CD4-positive, alpha-beta T cell treated with Interleukin-17A for 4 hours (primary cell): ENCODE results near the gene UGT1A7.
"Not testable (repeated sequence)": the region's sequence is repeated elsewhere in the genome, so short reads cannot be mapped to it uniquely, and the experiment has no call there.

ENCODE experiments used
- DNase-seq: peaks from one replicate; pipeline ENCODE4 v3.0.0-alpha.2; 2020; ENCODE audit warnings: mixed read lengths

Gene UGT1A7

DNA sequence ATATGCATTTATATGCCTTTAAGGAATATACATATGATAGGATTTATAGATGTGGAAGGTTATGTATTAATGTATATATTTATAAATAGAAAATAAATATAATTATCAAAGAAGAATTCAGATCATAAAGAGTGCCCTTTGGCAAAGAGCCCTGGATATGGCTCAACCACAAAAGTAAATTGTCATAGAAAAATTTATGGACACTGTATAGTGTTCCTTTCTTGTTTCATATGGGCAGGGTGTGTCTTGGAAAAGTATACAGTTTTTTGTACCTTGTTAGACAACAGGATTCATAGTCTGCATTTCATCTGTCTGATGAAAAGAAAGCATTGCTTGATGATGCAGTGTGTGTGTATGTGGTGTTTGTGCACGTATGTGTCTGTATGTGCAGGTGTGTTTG is 2.9 kb downstream of the UGT1A7 start:
- no peak for DNase-seq

DNA sequence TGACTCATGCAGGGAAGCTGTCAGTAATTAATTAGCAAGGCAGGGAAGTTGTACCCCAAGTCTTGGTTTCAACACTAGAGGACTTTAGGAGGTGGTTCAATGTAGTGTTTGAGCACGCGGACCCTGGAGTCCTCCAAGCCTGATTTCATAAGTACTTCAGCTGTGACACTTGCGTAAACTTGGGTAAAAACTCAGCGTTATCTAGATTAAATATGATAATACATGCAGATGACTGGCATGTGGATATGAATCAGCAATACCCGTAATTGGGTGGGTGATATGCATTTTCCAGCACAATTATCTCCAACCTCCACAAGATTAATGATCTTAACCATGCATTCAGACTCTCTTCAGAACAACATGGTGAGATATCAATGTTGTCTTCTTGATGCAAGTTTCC is 5.2 kb downstream of the UGT1A7 start:
- no peak for DNase-seq

DNA sequence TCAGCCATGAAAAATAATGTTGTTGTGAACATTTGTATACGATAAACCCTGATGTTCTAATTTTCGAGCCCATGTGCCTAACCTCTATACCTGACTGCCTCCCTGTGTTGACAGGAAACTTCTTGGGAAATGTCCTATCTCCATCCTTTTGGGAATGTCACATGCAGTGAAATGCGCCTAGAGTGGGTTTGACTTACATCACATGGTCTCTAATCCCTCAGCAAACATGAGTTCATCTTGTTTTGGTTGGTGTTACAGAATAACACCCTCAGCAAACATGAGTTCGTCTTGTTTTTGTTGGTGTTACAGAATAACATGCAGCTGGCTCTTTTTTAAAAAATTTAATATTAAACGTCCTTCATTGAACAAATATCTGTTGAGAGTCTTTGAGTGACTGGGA is 6.6 kb downstream of the UGT1A7 start:
- no peak for DNase-seq

DNA sequence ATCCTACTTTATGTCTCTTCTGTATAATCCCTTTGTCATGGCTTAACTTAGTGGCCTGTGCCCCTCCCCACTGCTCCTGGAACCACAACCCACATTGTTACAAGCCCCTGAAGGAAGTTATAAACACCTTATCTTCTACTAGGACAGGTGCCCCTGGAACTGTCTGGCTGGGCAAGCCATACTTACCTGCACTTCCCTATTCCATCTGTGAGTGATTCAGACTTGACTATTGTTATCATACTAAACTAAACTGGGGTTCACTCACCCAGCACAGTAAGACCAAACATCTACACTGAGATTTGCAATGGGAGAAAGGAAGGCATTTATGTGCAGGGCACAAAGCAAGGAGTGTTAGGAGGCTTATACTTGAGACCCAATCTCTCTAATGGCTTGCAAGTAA is 7.3 kb downstream of the UGT1A7 start:
- DNase-seq, result no peak

DNA sequence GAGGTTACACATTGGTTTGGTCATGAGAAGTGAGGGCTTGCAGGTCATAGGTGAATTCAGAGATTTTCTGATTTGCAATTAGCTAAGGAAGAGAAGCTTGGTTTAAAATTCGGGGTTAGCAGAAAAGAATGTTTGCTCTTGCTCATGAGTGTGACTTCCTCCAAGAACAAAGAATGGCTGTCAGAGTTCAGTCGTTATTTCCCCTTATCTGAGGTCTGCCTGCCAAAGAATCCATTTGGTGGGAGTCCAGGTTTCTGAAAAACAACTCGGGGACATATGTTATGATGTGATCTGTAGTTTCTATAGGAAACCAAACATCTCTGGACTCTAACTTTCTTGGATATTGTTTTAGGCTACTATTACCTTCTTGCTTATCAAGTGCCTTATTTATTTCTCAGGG is 7.8 kb downstream of the UGT1A7 start:
- no peak for DNase-seq

DNA sequence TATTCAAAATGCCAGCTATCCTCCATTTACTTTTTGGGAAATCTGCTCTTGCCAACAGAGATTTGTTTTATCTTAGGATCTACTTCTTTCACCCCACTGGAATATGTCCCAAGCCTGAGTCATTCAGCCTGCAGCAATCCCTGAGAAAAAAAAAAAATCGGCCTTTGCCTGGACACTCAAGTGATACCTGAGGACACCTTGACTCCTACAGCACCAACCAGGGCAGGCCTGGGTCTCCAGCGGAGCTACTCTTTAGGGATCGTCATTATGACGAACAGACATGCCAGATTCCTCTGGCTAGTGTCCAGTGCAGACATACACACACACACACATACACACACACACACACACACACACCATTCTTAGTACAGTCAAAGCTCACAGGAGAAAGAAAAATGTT is 8.7 kb downstream of the UGT1A7 start:
- DNase-seq, result no peak

DNA sequence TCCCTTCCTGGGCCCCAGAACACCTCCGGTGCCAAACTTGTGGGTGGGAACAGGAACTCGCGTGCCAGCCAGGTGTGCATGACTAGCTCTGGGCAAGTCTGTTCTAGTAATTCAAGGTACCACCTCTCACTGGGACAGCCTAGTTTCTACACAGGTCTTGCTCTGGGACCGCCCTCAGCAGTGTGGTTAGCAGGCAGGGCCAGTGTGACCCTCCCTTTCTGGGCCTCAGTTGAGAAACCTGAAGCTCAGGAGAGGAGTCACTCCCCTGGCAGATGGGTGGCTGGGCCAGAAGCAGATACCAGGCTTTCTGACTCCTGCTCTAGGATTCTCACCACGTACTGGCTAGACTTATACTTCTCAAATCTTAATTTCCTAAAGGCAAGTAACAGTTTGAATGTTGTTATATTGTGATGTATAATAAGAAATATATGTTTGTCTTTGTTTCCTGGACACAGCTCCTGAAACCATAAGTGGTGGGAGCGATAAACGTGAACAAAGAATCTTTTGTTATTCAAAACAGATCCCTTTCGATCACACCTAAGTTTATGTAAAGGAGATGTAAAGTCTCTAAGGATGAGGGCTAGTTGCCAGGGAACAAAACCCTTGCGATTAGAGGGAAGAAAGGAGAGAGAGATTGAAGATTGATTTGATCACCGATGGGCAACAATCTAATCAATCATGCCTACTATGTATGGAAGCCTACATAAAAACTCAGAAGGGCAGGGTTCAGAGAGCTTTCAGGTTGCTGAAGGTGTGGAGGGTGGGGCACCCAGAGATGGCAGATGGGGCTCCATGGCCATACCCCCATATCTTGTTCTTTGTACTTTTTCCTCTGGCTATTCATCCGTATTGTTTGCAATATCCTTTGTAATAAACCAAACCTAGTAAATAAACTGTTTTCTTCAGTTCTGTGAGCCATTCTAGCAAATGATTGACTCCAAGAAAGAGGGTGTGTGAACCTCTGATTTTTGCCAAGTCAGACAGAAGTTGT is 10.0 kb downstream of the UGT1A7 start:
- DNase-seq, result no peak

DNA sequence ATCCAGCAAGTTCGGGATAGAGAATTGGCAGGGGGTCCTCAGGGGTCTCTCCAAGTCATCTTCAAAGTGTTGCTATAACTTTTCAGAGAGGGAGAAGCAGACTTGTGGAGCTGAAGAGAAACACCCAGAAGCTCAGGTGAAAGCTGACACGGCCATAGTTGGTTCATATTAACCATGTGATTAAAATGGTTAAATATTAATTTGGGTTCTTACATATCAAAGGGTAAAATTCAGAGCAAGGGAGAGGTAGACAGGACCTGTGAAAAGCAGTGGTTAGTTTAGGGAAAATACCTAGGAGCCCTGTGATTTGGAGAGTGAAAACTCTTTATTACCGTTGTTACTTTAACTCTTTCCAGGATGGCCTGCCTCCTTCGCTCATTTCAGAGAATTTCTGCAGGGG is 10.9 kb downstream of the UGT1A7 start, which contains the start of gene UGT1A6:
Gene UGT1A6, plus strand, starts transcription at position 243 of the 400 bp plus-strand sequence. Its CDS starts 115 bp downstream, at position 358.
- DNase-seq, result no peak

DNA sequence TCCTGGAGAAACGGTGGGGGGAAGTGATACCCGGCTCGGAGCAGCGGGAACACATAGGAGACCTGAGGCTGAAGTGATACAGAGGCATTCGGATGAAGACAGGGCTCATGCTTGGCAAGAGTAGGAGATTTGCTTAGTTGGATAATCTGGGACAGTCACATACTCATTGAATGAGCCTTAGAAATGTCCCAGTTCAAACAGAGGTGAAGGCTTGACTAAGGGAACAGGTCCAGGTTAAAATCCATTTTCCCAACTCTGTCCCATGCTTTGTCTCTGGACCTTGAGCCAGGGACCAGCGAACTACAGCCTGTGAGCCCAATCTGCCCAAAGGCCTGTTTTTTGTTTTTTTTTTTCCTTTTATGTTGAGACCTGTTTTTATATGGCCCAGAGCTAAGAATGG is 12.3 kb downstream of the UGT1A7 start:
- no peak for DNase-seq

DNA sequence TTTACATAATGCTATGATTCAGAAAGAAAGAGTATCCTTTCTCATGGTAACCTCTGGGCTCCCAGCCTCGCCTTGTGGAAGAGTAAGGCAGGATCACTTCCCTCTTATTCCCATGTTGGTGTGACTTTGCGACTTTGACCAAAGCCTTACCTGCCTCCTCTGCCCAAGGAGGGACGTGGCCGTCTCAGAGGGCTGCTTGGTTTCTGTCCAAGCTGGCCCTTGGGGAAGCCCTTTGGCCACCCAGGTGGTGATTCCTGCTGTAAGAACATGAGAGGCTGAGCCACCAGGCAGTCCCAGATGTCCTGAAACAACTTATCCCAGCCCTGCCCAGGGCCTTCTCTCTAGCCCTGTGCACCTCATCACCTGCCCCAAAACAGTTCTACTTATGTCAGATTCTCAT is 17.0 kb downstream of the UGT1A7 start:
- DNase-seq, result no peak

DNA sequence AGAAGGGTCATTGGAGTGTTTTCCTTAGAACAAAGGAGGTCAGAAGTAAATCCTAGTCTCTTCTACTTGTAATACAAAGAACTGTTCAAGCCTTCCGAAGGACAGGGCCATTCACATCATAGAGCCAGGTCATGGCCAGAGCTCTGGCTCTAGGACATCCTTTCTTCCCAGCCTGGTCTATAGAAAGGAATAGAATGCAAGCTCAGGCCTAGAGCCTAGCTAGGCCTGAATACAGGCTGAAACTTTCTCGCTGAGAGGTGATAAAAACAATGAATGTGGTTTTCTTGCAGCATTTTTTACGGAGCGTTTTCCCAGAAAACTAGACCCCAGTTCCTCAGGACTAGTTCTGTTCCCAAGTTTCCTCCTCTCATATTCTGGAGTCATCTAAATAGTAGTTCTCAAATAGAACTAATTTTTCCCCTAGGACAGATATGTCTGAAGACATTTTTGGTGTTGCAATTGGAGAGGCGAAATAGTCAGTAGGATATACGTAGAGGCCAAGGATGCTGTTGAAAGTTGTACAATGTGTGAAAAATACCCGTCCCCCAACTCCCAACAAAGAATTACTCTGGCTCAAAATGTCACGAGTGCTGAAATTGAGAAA is 17.8 kb downstream of the UGT1A7 start:
- no peak for DNase-seq

DNA sequence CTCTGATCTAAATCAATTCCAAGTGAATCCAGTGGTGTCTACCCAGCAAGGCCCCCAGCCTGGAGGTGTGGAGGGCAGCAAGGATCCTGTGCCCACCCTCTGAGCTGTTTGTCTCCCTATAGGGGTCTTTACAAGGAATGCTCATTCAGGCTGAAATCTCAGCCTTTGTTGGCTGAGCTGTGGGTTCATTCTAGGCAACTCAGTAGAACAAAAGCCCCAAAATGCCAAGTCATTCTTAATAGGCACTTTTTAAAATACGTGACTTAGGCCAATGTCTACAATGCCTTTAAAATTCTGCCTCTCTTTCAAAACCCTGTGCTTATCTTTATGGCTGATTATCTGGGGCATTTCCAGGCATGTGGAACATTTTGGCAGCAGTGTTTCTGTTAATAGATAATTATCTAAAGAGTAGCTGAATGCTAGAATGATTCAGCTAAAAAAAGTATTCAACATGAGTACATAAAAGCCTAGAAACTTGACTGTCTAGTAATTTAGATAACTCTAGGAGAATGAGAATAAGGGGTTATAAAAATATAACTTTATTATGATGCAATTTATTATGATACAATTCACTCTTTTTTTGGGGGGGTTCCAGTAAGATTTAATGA is 18.4 kb downstream of the UGT1A7 start:
- DNase-seq, result no peak

DNA sequence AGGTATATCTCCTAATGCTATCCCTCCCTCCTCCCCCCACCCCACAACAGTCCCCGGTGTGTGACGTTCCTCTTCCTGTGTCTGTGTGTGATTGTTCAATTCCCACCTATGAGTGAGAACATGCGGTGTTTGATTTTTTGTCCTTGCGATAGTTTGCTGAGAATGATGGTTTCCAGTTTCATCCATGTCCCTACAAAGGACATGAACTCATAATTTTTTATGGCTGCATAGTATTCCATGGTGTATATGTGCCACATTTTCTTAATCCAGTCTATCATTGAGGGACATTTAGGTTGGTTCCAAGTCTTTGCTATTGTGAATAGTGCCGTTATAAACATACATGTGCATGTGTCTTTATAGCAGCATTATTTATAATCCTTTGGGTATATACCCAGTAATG is 19.1 kb downstream of the UGT1A7 start:
- DNase-seq, result not testable (repeated sequence)

DNA sequence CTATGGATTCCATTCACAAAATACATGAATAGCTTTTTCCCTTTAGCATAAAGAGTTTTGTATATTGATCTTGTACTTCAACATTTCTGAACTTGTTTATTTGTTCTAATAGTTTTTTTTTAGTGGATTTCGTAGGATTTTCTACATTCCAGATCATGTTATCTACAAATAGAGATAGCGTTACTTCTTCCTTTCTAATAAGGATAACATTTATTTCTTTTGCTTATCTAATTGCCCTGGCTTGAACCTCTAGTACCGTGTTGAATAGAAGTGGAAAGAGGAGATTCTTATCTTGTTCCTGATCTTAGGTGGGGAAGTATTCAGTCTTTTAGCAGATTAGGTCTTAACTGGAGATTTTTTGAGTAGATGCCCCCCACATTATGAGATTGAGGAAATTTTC is 20.5 kb downstream of the UGT1A7 start:
- no peak for DNase-seq

DNA sequence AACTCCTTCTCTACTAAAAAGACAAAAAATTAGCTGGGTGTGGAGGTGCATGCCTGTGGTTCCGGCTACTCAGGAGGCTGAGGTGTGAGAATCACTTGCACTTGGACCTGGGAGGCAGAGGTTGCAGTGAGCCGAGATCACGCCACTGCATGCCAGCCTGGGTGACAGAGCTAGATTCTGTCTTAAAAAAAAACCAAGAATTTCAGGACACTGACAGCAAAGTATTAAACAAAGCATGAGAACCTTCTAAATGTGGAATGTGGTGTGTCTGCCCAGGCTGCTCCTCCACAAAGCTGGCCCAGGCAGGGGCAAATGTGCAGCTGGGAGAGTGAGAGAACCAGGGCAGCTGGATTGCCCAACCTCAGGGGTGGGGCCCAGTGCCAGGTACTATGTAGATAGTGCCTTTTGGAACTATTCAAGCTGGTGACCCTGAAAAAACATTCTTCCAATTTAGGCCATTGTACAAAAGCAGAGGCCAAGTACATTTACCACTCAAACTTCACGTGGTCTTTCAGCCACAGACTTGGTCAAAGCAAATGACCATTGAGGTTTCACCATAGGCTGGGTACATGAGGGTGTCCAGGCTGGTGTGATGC is 24.3 kb downstream of the UGT1A7 start:
- DNase-seq, result no peak

DNA sequence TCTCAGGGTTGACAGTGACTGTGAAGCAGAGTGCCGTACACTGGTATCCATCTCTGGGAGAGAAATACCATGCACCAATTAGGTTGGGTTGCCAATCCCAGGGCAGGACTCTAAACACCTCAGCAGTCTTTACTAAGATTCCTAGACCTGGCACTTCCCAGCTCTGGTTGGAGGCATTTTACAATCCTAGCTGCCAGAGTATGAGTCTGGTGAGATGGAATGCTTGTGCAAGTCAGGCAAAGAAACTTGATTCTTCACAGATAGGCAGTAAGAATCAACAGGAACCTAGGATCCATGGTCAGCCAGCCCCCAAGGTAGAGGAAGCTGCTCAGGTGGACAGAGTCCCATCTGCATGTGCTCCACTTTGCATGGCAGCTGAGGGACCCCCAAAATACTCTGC is 25.0 kb downstream of the UGT1A7 start:
- no peak for DNase-seq

DNA sequence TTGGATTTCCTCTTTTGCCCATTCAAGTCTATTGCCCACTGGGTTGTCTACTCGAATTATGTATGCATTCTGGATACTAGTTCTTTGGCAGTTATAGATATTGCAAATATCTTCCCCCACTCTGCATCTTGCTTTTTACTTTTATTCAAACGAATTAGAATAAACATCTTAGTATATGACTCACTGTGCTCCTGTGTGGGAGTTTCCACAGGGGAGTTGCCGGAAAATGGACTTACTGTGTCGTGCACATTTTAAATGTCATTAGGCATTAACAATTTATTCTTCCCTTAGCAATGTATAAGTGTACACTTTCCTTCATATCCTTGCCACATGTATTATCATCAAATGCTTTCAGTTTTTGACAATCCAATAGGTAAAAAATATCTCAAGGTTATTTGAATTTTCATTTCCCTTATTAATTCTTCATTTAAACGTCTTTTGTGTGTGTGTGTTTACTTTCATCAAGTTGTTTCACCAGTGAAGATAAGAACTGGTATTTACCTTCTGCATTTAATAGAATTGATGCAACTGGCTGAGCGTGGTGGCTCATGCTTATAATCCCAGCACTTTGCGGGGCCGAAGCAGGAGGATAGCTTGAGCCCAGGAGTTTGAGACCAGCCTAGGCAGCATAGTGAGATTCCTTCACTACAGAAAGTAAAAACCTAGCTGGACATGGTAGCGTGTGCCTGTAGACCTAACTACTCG is 26.4 kb downstream of the UGT1A7 start:
- DNase-seq, result no peak

DNA sequence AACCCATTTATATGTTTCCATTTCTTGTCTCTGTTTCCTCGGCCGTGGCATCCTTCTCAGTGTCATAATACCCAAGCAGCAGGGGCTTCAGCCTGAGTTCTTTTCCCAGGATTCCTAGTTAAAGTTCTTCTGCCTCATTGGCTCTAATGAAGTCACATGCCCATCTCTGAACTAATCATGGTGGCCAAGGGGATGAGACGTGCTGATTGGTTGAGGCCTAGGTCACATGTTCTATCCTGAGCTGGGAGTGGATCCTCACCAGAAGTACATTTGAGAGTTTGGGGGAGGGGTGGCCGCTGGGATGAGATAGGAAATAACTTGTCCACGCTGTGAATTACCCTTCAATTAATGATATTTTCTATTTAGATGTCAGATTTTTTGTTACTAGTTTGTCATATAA is 27.2 kb downstream of the UGT1A7 start:
- no peak for DNase-seq

DNA sequence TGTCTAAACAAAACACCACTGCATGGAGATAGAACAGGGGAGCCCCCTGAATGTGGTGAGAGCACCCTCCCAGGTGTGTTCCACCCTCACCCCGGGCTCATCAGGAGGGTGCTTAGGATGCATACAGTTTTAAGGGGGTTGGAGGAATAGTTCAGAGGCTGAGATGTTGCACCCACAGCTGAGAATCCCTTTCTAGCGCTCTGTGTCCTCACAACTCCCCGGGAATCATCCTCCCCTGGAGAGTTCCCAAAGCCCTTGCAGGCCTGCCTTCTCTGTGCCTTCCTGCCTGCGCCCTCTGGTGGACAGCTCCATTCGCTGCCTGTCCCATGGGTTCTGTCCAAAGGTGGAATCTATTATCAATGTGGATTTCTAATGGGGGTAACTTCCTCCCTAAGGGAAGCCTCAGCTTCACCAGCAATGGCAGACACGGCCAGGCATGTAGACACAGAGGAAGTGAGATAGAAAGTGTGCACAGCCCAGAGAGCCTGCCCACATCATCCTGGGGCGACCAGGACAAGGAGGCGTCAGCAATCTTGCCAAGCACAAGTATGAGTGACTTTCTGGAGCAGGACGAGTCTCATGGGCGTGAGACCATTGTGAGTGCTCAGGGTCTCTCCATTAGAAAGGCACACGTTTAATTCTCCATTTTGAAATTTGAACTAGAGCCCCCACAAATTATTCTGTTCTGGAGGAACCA is 29.8 kb downstream of the UGT1A7 start:
- DNase-seq, result peak; percentile 70

DNA sequence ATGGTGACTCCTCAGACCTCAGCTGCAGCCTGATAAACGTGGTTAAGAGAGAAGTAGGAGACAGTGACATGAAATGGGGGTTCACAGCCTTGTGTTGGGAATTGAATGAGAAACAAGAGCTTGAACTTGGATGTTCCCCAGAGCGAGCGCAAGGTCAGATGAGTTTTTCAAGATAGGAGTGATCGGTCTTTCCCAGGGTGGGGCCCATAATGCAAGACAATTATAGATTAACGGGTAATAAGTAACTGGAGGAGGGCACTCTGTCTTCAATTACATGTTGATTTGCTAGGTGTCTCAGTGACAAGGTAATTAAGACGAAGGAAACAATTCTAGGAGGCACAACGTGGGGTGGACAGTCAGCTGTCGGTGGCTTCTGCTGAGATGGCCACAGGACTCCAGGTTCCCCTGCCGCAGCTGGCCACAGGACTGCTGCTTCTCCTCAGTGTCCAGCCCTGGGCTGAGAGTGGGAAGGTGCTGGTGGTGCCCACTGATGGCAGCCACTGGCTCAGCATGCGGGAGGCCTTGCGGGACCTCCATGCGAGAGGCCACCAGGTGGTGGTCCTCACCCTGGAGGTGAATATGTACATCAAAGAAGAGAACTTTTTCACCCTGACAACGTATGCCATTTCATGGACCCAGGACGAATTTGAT is 31.0 kb downstream of the UGT1A7 start, which contains the start of gene UGT1A5:
Gene UGT1A5, plus strand, starts transcription at position 297 of the 651 bp plus-strand sequence. Its CDS starts 85 bp downstream, at position 382.
- DNase-seq, result no peak

DNA sequence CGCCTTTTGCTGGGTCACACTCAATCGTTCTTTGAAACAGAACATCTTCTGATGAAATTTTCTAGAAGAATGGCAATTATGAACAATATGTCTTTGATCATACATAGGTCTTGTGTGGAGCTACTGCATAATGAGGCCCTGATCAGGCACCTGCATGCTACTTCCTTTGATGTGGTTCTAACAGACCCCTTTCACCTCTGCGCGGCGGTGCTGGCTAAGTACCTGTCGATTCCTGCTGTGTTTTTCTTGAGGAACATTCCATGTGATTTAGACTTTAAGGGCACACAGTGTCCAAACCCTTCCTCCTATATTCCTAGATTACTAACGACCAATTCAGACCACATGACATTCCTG is 31.5 kb downstream of the UGT1A7 start:
- DNase-seq, result no peak

DNA sequence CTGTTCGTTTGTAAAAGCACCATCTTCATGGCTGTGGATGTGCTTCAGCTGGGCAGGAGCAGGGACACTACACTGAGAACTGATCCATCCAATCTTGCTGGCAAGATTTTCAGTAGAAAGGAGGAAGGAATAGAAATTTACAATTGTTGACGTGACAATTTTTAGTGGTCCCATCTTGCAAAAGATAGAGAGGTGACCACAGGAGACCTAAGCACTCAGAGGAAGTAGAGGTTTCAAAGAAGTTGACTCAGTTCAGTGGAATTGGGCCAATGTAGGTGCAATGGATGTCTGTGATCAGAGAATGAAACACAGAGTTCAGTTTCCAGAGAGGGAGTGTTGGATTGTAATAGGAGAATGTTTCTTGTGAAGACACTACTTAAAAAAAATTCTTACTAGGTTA is 32.4 kb downstream of the UGT1A7 start:
- no peak for DNase-seq
